B cell (primary cell): ENCODE data around the gene MMP15. TPM values are rescaled to one million over a fixed set of nuclear protein-coding genes. Genes with fewer than 3 reads are reported as not detected.

Source experiments
- ATAC-seq: fragments of 200-7000 bp; cut with Tn5 transposase; one replicate; pipeline ENCODE4 v1.10.0; 2021; ENCODE audit warnings: low read depth, mild to moderate bottlenecking, moderate number of reproducible peaks, moderate library complexity
- CTCF ChIA-PET: fragments of 350-600 bp; sonication (Branson Sonifier 250); formaldehyde crosslinking; loops from one replicate; lab custom pipeline; 2021; ENCODE audit warnings: antibody characterized with exemption, inconsistent platforms; lab: Charles Lee
- POLR2A ChIA-PET: fragments of 350-600 bp; sonication (Branson Sonifier 250); formaldehyde crosslinking; loops from one replicate; lab custom pipeline; 2021; ENCODE audit warnings: antibody characterized with exemption; lab: Charles Lee
- DNase-seq: peaks from one replicate; pipeline ENCODE4 v3.0.0; 2013
- H2AFZ ChIP-seq: 2 replicates; pipeline ENCODE4 v1.6.1; 2012; ENCODE audit warnings: mild to moderate bottlenecking, low read depth, low read length; ENCODE audit not compliant: insufficient read depth, poor library complexity, severe bottlenecking
- H3K27ac ChIP-seq, 2 donors: 1 replicate in 1 of 2; 2 replicates in 1 of 2; pipeline ENCODE4 v1.5.1; 2012 to 2013; ENCODE audit warnings: low read length in 2 of 2, mild to moderate bottlenecking in 2 of 2, moderate library complexity in 1 of 2
- H3K27me3 ChIP-seq, 4 experiments: fragments of 200-600 bp in 1 of 4; sonication (generic) in 1 of 4; replicated peaks in 1 of 4; 1 replicate in 2 of 4; 2 replicates in 2 of 4; pipeline versions ENCODE4 v1.6.1 to v1.7.0; 2013 to 2016; ENCODE audit warnings: low read length in 3 of 4, mild to moderate bottlenecking in 2 of 4, mixed read lengths in 1 of 4, moderate library complexity in 1 of 4; ENCODE audit not compliant: insufficient read depth in 4 of 4, control insufficient read depth in 3 of 4; ENCODE audit errors: control extremely low read depth in 1 of 4
- H3K36me3 ChIP-seq, 2 experiments: replicated peaks in 1 of 2; 1 replicate in 1 of 2; 2 replicates in 1 of 2; pipeline versions ENCODE4 v1.6.1 to v1.7.1; 2013; ENCODE audit warnings: low read length in 1 of 2; ENCODE audit not compliant: insufficient read depth in 2 of 2, control insufficient read depth in 1 of 2; ENCODE audit errors: control extremely low read depth in 1 of 2, extremely low read depth in 1 of 2
- H3K4me1 ChIP-seq, 2 donors: fragments of 200-600 bp in 1 of 2; sonication (generic) in 1 of 2; 1 replicate in 1 of 2; 2 replicates in 1 of 2; pipeline versions ENCODE4 v1.5.1 to v1.6.1; 2013 to 2017; ENCODE audit warnings: low read length in 2 of 2; ENCODE audit not compliant: control insufficient read depth in 2 of 2, insufficient read depth in 2 of 2
- H3K4me2 ChIP-seq: replicated peaks from 2 replicates; pipeline ENCODE3; 2012; ENCODE audit warnings: mild to moderate bottlenecking, low read depth, low read length; ENCODE audit not compliant: poor library complexity, severe bottlenecking
- H3K4me3 ChIP-seq, 5 experiments: fragments of 200-600 bp in 1 of 5; sonication (generic) in 1 of 5; 1 replicate in 3 of 5; 2 replicates in 2 of 5; pipeline versions ENCODE4 v1.5.1 to v1.7.0; 2011 to 2016; ENCODE audit warnings: low read length in 4 of 5, mild to moderate bottlenecking in 4 of 5, low read depth in 2 of 5, control low read depth in 1 of 5, moderate library complexity in 1 of 5; ENCODE audit not compliant: insufficient read depth in 1 of 5; ENCODE audit errors: control extremely low read depth in 1 of 5, extremely low read depth in 1 of 5
- H3K79me2 ChIP-seq: fragments of 200-600 bp; sonication (generic); one replicate; pipeline ENCODE4 v1.6.0; 2016; ENCODE audit warnings: low read length; ENCODE audit not compliant: control insufficient read depth, insufficient read depth
- H3K9ac ChIP-seq: fragments of 200-600 bp; sonication (generic); 2 replicates; pipeline ENCODE4 v1.6.1; 2017; ENCODE audit warnings: mild to moderate bottlenecking, low read length, moderate library complexity
- H3K9me3 ChIP-seq, 3 donors: one replicate each; pipeline versions ENCODE4 v1.6.1 to v1.7.1; 2013; ENCODE audit warnings: low read length in 2 of 3; ENCODE audit not compliant: control insufficient read depth in 2 of 3, insufficient read depth in 1 of 3; ENCODE audit errors: control extremely low read depth in 1 of 3
- H4K20me1 ChIP-seq: 2 replicates; pipeline ENCODE4 v1.6.0; 2012; ENCODE audit warnings: mild to moderate bottlenecking, low read length; ENCODE audit not compliant: insufficient read depth, control insufficient read depth, poor library complexity, severe bottlenecking
- H3K27ac Mint-ChIP-seq: one replicate; pipeline ENCODE4 v1.8.0; 2021; ENCODE audit warnings: mixed read lengths
- H3K27me3 Mint-ChIP-seq: one replicate; pipeline ENCODE4 v1.8.0; 2021; ENCODE audit warnings: mixed read lengths
- H3K4me1 Mint-ChIP-seq: one replicate; pipeline ENCODE4 v1.8.0; 2021; ENCODE audit warnings: mixed read lengths
- H3K4me3 Mint-ChIP-seq: one replicate; pipeline ENCODE4 v1.8.0; 2021; ENCODE audit warnings: mixed read lengths
- H3K9me3 Mint-ChIP-seq: one replicate; pipeline ENCODE4 v1.8.0; 2022; ENCODE audit warnings: mixed read lengths; ENCODE audit not compliant: insufficient read depth
- EZH2 ChIP-seq: IDR thresholded peaks from 2 replicates; pipeline ENCODE4 v1.6.1; 2012; ENCODE audit warnings: borderline replicate concordance, low read depth, mild to moderate bottlenecking, moderate library complexity, low read length; ENCODE audit not compliant: insufficient read depth, poor library complexity, severe bottlenecking
- WGBS: methylation state at CpG from one replicate; pipeline ENCODE4 v1.1.5; 2013; ENCODE audit warnings: missing lambda C conversion rate; ENCODE audit not compliant: insufficient coverage; 5-methylcytosine and 5-hydroxymethylcytosine counted together
- intact Hi-C: fragments of 100-400 bp; cut with micrococcal nuclease; formaldehyde crosslinking; loops from one replicate; pipeline ENCODE4 v1.10.0; 2022
- polyA plus RNA-seq: library from polyadenylated mRNA; depleted of rRNA; stranded (reverse); fragments of >200 nt; gene quantifications from 2 replicates; pipeline ENCODE4 v1.2.3, GENCODE V29; 2012
- total RNA-seq, 2 donors: library from RNA; stranded (reverse); fragments of 120-200 nt in 1 of 2; gene quantifications; 1 replicate in 1 of 2; 2 replicates in 1 of 2; pipeline versions ENCODE4 v1.2.3 to v1.2.4, GENCODE V29; 2013 to 2022
- TF ChIP-seq, protein P1 (sequence below): fragments of 200-600 bp; IDR thresholded peaks from one replicate; pipeline ENCODE4 v1.8.0; 2022; ENCODE audit warnings: antibody characterized with exemption, mild to moderate bottlenecking

The MMP15 gene
- total and polyA plus RNA-seq, 2 donors (not counting 1 experiment from before 2014, with no cell fraction given): not detected

DNA sequence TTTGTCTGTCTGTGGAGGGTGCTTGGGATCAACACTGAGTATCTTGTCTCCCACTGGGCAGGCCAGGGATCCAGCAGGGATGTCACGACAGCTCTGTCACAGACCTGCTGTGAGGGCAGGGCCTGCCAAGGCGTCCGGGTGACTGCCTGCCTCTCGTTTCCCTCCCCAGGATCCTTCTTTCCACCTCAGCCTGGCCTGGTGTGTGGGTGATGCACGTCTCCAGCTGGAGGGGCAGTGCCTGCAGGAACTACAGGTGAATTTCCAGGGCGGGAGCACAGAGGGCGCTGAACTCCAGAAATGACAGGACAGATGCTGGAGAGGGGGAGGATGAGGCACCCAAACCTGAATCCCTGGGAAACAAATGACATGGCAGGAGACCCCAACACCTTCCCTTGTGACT is 6.8 kb upstream of the MMP15 start:
- Mint-ChIP-seq H3K9me3 (no peaks in the 10 kb centered on the region), H3K27ac (no peak overlapping the region), H3K4me3 (no peak overlapping the region), H3K4me1 (peaks cover 3% of the 10 kb centered on the region), H3K27me3 (no peaks in the 10 kb centered on the region)
- no peak overlapping the region for H3K4me2 ChIP-seq
- peaks cover 0 to 8% of the 10 kb centered on the region in 2 experiments for H3K36me3 ChIP-seq
- intact Hi-C loops: no loop called here
- no peak overlapping the region for H3K9ac ChIP-seq
- H3K4me1 ChIP-seq: peaks cover 0 to 4% of the 10 kb centered on the region in 2 donors
- WGBS: 83% methylated on average over 3 of the region's 7 CpGs
- no peaks in the 10 kb centered on the region for H3K9me3 ChIP-seq
- no peak overlapping the region for H2AFZ ChIP-seq
- H3K4me3 ChIP-seq: no peak overlapping the region
- ChIA-PET POLR2A (no interaction called here), CTCF (interaction anchor here (0.7 to 1.2 kb wide), 3 partner anchors 103 to 318 kb away, joined by 3 read pairs; no protein-coding TSS in a partner anchor)
- no peaks in the 10 kb centered on the region for H3K27me3 ChIP-seq
- no peak for DNase-seq
- no peak overlapping the region for H3K27ac ChIP-seq
- H4K20me1 ChIP-seq: no peaks in the 10 kb centered on the region
- no peak for TF ChIP-seq EZH2
- TF ChIP-seq, protein P1, sequence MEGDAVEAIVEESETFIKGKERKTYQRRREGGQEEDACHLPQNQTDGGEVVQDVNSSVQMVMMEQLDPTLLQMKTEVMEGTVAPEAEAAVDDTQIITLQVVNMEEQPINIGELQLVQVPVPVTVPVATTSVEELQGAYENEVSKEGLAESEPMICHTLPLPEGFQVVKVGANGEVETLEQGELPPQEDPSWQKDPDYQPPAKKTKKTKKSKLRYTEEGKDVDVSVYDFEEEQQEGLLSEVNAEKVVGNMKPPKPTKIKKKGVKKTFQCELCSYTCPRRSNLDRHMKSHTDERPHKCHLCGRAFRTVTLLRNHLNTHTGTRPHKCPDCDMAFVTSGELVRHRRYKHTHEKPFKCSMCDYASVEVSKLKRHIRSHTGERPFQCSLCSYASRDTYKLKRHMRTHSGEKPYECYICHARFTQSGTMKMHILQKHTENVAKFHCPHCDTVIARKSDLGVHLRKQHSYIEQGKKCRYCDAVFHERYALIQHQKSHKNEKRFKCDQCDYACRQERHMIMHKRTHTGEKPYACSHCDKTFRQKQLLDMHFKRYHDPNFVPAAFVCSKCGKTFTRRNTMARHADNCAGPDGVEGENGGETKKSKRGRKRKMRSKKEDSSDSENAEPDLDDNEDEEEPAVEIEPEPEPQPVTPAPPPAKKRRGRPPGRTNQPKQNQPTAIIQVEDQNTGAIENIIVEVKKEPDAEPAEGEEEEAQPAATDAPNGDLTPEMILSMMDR: no peak
- no peak for ATAC-seq
- no peaks in the 10 kb centered on the region for H3K79me2 ChIP-seq

DNA sequence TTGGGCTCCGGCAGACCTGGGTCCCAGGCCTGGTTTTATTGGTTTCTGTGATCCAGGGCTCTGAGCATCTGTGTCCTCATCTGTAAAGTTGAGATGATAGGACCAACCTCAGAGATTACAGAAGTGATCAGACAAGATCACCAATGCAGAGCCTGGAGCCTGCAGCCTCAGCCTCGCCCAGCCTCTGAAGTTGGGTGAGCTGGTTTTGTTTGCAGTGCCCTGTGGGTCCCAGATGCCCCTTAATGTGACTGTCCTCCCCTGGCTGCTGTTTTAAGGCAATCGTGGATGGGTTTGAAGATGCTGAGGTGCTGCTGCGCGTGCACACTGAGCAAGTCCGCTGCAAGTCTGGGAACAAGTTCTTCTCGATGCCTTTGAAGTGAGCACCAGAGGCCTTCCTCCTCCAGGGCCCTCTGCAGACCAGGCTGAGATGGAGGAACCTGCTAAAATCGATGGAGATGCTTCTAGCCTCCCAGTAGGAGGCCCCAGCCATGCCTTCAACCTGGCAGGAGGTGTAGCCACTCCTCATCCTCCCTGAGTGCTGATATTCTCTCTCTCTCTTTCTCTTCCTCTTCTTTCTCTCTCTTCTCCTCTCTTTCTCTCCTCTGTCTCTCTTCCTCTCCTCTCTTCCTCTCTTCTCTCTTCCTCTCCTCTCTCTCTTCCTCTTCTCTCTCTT is 5.6 kb upstream of the MMP15 start:
- H3K27ac Mint-ChIP-seq: no peak overlapping the region
- 88% methylated on average over 8 of the region's 8 CpGs for WGBS
- Histone ChIP-seq H3K9me3 (no peaks in the 10 kb centered on the region), H3K4me2 (peak overlapping the region; percentile 26), H3K27ac (peak overlapping the region in 1 of 2 donors; percentile 57), H3K4me3 (no peak overlapping the region), H4K20me1 (no peaks in the 10 kb centered on the region), H3K79me2 (no peaks in the 10 kb centered on the region), H3K36me3 (peaks cover 0 to 8% of the 10 kb centered on the region in 2 experiments), H3K4me1 (peaks cover 8 to 10% of the 10 kb centered on the region in 2 donors), H3K27me3 (peaks cover 0 to 10% (median 3%) of the 10 kb centered on the region in 4 experiments), H3K9ac (no peak overlapping the region), H2AFZ (peak overlapping the region; percentile 65)
- no peak for DNase-seq
- no peak overlapping the region for H3K4me3 Mint-ChIP-seq
- peaks cover 5% of the 10 kb centered on the region for H3K27me3 Mint-ChIP-seq
- ChIA-PET CTCF (interaction anchor here (0.7 to 1.1 kb wide), 4 partner anchors 12 to 467 kb away, joined by 3 read pairs; no protein-coding TSS in a partner anchor), POLR2A (no interaction called here)
- TF ChIP-seq EZH2: no peak
- TF ChIP-seq, protein P1: no peak
- H3K4me1 Mint-ChIP-seq: peaks cover 8% of the 10 kb centered on the region
- H3K9me3 Mint-ChIP-seq: no peaks in the 10 kb centered on the region
- intact Hi-C loops: loop anchor here (1.0 to 10.0 kb wide), 3 partner anchors 15 to 465 kb away; no protein-coding TSS in a partner anchor
- no peak for ATAC-seq
